ENCODE data around the gene MTREX.

Gene MTREX

GRCh38 chr5:55437452-55437851 lies 129.7 kb downstream of the MTREX start:
- no peak for DNase-seq

GRCh38 chr5:55437859-55438206 lies 130.0 kb downstream of the MTREX start:
- DNase-seq = no peak

GRCh38 chr5:55438998-55439397 lies 131.2 kb downstream of the MTREX start:
- DNase-seq = peak; percentile 92

GRCh38 chr5:55440188-55440646 lies 132.4 kb downstream of the MTREX start:
- DNase-seq = peak; percentile 60

GRCh38 chr5:55441107-55441771 lies 133.4 kb downstream of the MTREX start:
- DNase-seq = no peak

GRCh38 chr5:55441954-55442353 lies 134.2 kb downstream of the MTREX start:
- no peak for DNase-seq

- no peak for DNase-seq
Observed at GRCh38 chr5:55445791-55446190, 138.0 kb downstream of the MTREX start.

- no peak for DNase-seq
Observed at GRCh38 chr5:55446640-55447351, 139.0 kb downstream of the MTREX start.

- peak; percentile 76 for DNase-seq
Observed at GRCh38 chr5:55450050-55450765, 142.4 kb downstream of the MTREX start.

- DNase-seq = no peak
Observed at GRCh38 chr5:55451976-55452375, 144.2 kb downstream of the MTREX start.

GRCh38 chr5:55453211-55453610 lies 145.4 kb downstream of the MTREX start:
- no peak for DNase-seq

GRCh38 chr5:55454282-55454681 lies 146.5 kb downstream of the MTREX start:
- DNase-seq = no peak

- DNase-seq = peak; percentile 57
Observed at GRCh38 chr5:55456216-55456895, 148.6 kb downstream of the MTREX start.

- DNase-seq = no peak
Observed at GRCh38 chr5:55459572-55459971, 151.8 kb downstream of the MTREX start.

- no peak for DNase-seq
Observed at GRCh38 chr5:55463613-55464012, 155.8 kb downstream of the MTREX start.

- no peak for DNase-seq
Observed at GRCh38 chr5:55467862-55468551, 160.2 kb downstream of the MTREX start.

- DNase-seq = no peak
Observed at GRCh38 chr5:55469839-55470238, 162.1 kb downstream of the MTREX start.

GRCh38 chr5:55470282-55470681 lies 162.5 kb downstream of the MTREX start:
- no peak for DNase-seq

GRCh38 chr5:55471468-55471867 lies 163.7 kb downstream of the MTREX start:
- DNase-seq = no peak

- no peak for DNase-seq
Observed at GRCh38 chr5:55472642-55473041, 164.9 kb downstream of the MTREX start.

All from fibroblast of upper back skin (primary cell).